GM18505 (cell line): ENCODE data around the gene CEACAM21.

Experiments
- ATAC-seq: cut with Tn5 transposase; IDR thresholded peaks from one replicate; pipeline ENCODE4 v1.9.1; 2021; ENCODE audit not compliant: unreplicated experiment
- POLR2A ChIP-seq: IDR thresholded peaks from 4 replicates; pipeline ENCODE4 v1.6.1; 2011; ENCODE audit warnings: borderline replicate concordance; ENCODE audit not compliant: insufficient read depth, insufficient read length; ENCODE audit errors: extremely low read depth

The CEACAM21 gene

DNA sequence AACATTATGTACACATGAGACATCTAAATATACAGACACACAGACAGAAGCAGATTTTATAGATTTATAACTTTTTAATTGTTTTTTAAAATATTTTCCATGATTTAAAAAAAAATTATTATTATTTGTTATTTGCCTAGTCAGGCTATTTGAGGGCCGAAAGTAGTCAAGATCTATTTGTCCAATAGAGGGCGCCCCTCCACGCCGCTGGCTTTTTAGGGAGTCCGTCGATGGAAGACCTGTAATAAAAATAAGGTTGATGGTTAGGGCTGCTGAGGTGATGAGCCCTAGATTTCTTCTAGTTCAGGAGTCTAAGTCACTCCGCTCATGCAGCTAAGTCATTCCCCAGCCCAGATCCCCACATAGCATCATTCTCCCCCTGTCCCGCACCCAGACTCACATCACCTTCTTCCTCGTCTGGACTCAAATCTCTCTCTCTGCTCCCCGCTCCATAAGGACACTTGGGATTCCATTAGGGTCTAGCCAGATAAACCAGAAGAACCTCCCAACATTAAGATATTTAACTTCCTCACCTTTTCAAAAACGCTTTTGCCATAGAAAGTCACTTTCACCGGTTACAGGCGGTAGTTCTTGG is 33.9 kb upstream of the CEACAM21 start:
- TF ChIP-seq POLR2A = no peak
- ATAC-seq = no peak

DNA sequence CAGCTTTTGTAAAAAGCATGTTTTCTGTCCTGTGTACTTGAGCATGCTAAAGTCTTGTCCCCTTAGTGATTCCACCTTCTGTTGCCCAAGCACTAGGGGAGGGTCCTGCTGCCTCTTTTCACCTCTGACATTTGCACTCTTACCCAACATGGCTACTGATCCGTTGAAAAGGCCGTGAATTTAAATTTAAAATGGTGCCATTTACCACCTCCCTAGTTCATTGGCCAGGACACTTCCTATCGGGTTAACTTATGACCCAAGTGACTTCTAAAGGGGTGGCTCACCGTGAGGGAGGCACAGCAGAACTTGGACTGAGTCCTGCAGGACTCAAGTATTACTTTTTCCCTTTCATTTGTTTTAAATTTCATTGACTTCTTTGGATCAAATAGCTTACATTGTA is 33.3 kb upstream of the CEACAM21 start:
- ATAC-seq = no peak
- no peak for TF ChIP-seq POLR2A

DNA sequence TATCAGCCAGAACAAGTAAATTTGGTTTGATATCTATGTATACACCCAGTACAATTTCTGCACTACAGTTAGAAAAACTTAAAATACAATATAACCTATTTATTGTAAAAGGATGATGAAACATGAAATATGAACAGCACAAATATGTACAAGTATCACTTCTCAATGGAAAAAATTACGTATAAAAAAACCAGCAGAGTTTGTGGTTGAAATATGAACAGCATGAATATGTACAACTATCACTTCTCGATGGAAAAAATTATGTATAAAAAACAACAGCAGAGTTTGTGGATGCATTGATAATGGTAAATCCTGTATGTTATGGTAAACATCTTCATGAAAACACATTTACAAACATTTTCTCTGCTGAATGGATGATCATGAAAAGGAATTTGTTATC is 32.4 kb upstream of the CEACAM21 start:
- ATAC-seq = no peak

DNA sequence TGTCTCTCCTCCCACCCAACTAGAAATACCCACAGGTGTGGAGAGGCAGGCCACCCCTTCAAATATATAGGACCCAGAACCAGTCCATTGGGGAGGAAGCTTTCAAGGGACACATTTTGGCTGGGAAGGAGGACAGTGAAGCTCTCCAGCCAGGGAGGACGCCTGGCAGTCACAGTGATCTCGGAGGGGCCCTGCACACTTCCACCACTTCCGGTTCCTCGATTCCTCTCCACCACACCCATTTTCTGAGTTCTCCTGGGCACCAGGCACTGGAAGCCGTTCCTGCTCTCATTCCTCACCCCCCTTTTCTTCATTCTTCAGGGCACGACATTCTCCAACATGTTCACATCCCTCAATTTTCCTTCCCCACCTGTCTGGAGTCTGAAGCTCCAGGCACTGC is 30.4 kb upstream of the CEACAM21 start:
- ATAC-seq = no peak
- TF ChIP-seq POLR2A = peak; percentile 49

More for the DNA sequence above, 32.4 kb upstream of the CEACAM21 start:
- no peak for TF ChIP-seq POLR2A

DNA sequence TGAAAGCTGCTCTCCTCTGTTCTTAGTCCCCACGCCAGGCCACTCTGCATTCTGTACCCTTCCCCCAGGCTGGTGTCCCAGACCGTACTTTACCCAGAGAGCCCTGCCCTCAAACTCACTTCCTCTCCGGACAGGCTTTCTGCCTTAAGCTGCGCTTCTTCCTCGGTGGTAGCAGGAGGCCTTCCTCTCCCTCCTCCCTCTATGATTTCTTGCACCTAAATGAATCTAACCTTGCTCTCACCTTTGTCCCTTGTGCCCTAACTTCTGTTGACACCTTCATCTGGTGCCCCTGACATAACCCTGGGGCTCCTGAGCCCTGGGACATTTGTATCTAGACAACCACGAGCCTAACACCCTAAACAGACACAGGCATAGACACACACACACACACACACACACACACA is 29.6 kb upstream of the CEACAM21 start:
- no peak for ATAC-seq
- TF ChIP-seq POLR2A = peak; percentile 59

DNA sequence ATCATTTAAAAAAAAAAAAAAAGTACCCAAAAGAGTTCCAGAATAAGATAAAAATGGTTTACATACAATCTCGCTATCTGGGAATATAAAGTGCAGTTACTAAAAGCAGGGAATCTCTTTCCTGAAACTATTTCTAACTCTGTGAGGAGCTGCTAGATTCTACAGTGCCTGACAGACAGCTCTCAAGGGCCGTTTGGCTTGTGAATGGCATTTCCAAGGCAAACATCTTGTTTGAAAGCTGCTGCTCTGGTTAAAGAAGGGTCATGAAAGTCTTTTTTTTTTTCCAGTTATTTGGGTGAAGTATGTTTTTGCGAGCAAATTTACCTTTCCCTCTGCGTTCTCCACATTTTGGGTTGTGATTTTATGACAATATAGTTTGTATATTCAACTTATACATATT is 29.0 kb upstream of the CEACAM21 start:
- ATAC-seq = no peak
- no peak for TF ChIP-seq POLR2A

DNA sequence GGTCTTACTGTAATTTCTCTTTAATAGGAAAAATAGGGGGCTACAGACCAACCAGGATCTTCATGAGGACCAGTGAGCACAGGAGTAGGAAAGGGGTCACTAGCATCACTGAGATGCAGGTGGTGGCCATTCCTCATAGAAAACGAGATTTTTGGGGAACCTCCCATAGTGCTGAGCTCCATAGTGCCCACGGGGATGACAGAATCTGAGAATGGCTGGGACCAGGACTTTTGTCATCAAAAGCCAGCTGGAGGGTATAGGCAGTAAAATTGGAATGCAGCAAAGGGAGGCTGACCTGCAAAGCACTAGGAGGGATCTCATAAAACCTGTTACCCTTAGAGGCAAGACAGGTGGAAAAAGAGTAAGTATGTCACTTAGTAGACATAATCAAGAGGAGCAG is 28.4 kb upstream of the CEACAM21 start:
- ATAC-seq = no peak
- no peak for TF ChIP-seq POLR2A

DNA sequence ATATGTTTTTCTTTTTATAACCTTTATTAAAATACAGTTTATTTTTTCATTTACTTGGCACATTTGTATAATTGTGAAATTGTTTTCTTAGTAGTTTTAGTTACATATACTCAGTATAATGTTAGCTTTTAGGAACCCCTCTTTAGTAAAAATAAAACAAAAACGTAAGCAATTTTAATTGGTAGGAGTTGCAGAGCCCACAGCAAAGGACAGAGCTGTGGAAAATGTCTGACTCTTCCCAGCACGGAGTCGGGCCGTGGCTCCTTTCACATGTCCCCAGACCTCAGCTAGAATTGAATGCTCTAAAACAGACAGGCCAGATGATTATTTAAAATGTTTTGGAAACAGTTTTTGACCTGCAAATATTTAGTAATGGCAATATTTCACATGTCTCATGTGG is 27.9 kb upstream of the CEACAM21 start:
- no peak for TF ChIP-seq POLR2A
- ATAC-seq = no peak

DNA sequence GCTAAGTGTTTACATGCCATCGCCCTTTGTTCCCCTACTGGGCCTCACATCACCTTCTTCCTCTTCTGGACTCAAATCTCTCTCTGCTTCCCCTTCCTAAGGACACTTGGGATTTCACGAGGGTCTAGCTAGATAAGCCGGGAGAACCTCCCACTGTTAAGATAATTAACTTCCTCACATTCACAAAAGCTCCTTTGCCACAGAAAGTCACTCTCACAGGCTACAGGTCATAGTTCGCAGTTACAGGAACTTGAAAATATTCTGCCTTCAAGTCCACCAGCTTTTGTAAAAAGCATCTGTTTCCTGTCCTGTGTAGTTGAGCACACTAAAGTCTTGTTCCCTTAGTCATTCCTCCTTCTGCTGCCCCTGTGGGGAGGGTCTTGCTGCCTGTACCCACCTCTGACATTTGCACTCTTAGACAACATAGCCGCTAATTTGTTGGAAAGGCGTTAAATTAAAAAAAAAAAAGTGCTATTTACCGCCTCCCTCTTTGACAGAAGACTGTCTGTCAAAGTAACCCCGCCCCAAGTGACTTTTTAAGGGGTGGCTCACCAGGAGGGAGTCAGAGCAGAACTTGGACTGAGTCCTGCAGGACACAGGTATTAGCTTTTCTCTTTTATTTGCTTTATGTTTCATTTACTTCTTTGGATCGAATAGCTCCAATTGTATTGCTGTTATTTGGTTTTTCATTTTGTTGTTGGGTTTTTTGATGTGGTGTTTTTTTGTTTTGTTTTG is 26.8 kb upstream of the CEACAM21 start:
- TF ChIP-seq POLR2A = peak; percentile 99
- ATAC-seq = peak; percentile 50

DNA sequence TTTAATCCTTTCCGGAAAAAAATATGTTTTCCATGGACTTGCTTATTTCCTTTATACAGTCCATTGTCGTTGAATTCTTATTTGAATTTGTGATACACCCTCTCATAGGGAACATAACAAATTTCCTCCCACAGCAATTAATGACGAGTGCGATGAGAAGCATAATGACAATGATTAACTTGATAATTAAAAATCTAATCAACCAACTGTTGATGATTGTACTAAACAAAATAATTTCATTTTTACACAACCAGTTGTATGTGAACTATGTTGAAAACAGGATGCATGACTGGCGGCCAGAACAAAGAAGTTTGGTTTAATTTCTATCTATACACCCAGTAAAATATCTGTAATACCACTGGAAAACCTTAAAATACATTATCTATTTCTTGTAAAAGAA is 26.1 kb upstream of the CEACAM21 start:
- no peak for TF ChIP-seq POLR2A
- no peak for ATAC-seq

DNA sequence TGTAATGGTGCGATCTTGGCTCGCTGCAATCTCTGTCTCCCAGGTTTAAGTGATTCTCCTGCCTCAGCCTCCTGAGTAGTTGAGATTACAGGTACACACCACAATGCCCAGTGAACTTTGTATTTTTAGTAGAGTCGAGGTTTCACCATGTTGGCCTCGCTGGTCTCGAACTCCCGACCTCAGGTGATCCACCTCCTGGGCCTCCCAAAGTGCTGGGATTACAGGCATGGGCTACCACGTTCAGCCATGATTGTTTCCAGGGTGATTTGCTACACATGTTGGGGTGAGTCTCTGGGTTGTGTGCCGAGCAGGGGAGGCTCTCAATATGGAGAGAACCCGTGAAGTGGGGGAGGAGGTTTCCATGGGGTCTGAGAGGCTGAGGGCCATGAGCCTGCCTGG is 24.8 kb upstream of the CEACAM21 start:
- ATAC-seq = no peak
- no peak for TF ChIP-seq POLR2A

DNA sequence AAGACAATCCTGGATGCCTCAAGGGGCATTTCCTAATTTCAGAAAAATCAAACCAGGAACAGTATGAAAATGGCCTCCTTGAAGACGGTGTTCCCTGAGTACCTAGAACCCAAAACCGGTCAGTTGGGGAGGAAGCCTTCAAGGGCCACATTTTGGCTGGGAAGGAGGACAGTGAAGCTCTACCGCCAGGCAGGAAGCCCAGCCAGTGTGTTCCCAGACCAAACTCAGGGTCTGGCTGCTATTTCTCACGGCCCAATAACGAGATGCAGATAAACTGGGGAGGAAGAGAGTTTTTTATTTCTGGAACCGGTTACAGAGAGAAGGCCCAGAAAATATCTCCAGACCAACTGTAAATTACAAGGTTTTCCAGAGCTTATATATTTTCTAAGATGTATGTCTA is 24.3 kb upstream of the CEACAM21 start:
- no peak for ATAC-seq

DNA sequence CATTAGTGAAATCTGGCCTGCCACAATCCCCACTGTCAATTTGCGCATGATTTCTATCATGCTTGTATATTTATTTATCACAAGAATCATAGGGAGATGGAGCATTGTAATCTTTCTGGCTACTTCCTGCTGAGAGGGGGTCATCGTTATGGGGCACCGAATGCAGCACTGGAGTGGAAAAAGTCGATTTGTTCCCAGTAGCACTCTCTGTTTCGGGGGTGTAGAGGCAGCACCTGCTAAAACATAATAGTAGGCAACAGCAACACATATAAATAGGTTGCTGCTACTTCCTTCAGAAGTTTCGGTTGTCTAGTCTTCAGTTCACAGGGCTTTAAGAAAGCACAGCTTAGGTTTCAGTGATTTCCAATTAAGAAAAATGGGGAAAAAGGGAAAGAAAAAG is 23.4 kb upstream of the CEACAM21 start:
- ATAC-seq = no peak
- peak; percentile 34 for TF ChIP-seq POLR2A

More for the DNA sequence above, 24.3 kb upstream of the CEACAM21 start:
- peak; percentile 17 for TF ChIP-seq POLR2A

DNA sequence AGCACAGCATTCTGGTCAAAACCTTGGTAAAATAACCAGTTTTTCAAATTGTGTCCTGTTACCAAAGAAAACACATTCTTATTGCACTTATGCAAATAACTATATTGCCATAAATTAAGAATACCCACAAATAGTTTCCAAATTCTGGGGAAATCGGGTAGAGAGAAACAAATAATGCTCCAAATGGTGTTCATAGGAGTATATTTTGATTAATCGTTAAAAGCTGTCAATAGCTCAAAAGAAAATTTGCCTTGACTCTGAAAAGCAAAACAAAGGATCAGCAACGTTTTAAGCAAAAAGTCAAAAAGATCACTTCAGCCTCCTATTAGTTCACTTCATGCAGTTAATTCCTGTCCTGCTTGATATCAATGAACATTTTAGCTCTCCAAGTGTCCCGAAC is 22.2 kb upstream of the CEACAM21 start:
- no peak for TF ChIP-seq POLR2A
- ATAC-seq = no peak
